HG03025 (cell line): ENCODE data around the gene KRTAP10-8.
"Not testable (repeated sequence)": the region's sequence is repeated elsewhere in the genome, so short reads cannot be mapped to it uniquely, and the experiment has no call there.

ENCODE experiments used
- ATAC-seq: cut with Tn5 transposase; IDR thresholded peaks from one replicate; pipeline ENCODE4 v1.9.1; 2021; ENCODE audit warnings: mild to moderate bottlenecking, moderate library complexity; ENCODE audit not compliant: unreplicated experiment, low FRiP score

The KRTAP10-8 gene

GRCh38 chr21:44612029-44612486, at the start of gene KRTAP10-8:
TSS of gene KRTAP10-8 (plus strand) at chr21:44612079. CDS start at chr21:44612101, 22 bp downstream.
- ATAC-seq: no peak

GRCh38 chr21:44564099-44564498, 47.8 kb upstream of the KRTAP10-8 start:
- ATAC-seq: no peak

GRCh38 chr21:44564886-44565598, 46.8 kb upstream of the KRTAP10-8 start:
- no peak for ATAC-seq

GRCh38 chr21:44566403-44566802, 45.5 kb upstream of the KRTAP10-8 start:
- no peak for ATAC-seq

- no peak for ATAC-seq
Measured at GRCh38 chr21:44567481-44568171, 44.3 kb upstream of the KRTAP10-8 start.

- no peak for ATAC-seq
Measured at GRCh38 chr21:44568261-44568660, 43.6 kb upstream of the KRTAP10-8 start.

GRCh38 chr21:44568667-44569556, 43.0 kb upstream of the KRTAP10-8 start:
- no peak for ATAC-seq

- ATAC-seq: no peak
Measured at GRCh38 chr21:44569861-44570517, 41.9 kb upstream of the KRTAP10-8 start.

GRCh38 chr21:44571296-44571695, 40.6 kb upstream of the KRTAP10-8 start:
- ATAC-seq: no peak

GRCh38 chr21:44571844-44572782, 39.8 kb upstream of the KRTAP10-8 start:
- ATAC-seq: no peak

- no peak for ATAC-seq
Measured at GRCh38 chr21:44572959-44573583, 38.8 kb upstream of the KRTAP10-8 start.

GRCh38 chr21:44573630-44574456, 38.0 kb upstream of the KRTAP10-8 start, which contains the start of gene KRTAP10-4:
TSS of gene KRTAP10-4 (plus strand) at chr21:44573729. CDS start at chr21:44573759, 30 bp downstream.
- not testable (repeated sequence) for ATAC-seq

GRCh38 chr21:44574457-44575306, 37.2 kb upstream of the KRTAP10-8 start:
- ATAC-seq: no peak

- no peak for ATAC-seq
Measured at GRCh38 chr21:44575307-44576024, 36.4 kb upstream of the KRTAP10-8 start.

GRCh38 chr21:44576025-44576420, 35.9 kb upstream of the KRTAP10-8 start:
- ATAC-seq: no peak

GRCh38 chr21:44578371-44579055, 33.4 kb upstream of the KRTAP10-8 start:
- no peak for ATAC-seq
